EL (cell line): ENCODE measurements around the gene HOXA5.

Source experiments
- DNase-seq: peaks from one replicate; pipeline ENCODE4 v3.0.0-alpha.2; 2016

Gene HOXA5

GRCh38 chr7:27182285-27182841 lies 38.9 kb upstream of the HOXA5 start:
- DNase-seq, result peak; percentile 50

GRCh38 chr7:27181795-27182275 lies 38.4 kb upstream of the HOXA5 start:
- peak; percentile 61 for DNase-seq

DNA sequence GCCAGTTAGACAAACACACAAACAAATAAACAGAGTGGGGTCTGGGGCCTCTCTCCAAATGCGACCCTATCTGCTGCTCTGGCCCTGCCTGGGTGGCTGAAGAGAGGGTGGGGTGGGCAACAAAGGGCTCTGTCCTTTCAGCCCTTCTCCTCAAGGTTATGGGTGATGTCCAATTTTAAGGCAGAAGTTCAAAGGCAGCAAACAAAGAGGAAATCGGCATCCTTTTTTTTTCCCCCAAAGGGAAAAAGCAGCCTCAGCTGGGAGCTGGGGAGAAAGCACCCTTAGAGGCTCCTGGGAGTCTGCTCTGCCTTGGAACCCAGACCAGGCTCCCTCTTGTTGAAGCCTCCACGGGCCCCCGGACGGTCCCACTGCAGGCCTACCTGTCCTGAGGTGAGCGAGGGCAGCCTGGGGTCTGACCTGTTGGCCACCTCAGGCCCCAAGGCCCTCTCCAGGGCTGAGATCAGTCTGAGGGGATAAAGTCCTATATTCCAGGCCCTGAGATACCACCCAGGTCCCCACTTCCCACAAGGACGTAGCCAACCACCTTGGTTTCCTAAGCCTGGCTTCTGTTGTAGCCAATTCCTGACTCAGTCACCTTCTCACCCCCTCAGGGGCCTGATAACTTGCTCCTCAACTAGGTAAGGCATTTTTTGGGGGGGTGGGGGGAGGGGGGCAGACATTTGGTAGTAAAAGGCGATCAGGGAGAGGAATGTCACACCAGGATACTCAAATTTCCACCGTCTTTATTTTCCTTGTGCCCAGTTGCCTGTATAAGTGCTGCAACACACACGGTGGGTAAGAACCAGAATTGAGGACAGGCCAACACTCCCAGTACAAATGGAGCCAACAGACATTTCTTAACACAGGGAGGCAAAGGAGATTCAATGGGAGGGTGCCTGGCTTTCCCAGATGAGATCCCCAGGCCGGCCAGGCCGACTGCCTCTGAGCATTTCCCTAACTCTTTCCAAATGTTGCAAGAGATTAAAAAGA lies 37.2 kb upstream of the HOXA5 start:
- DNase-seq, result peak; percentile 40

GRCh38 chr7:27179503-27180430 lies 36.3 kb upstream of the HOXA5 start:
- DNase-seq, result peak; percentile 93

DNA sequence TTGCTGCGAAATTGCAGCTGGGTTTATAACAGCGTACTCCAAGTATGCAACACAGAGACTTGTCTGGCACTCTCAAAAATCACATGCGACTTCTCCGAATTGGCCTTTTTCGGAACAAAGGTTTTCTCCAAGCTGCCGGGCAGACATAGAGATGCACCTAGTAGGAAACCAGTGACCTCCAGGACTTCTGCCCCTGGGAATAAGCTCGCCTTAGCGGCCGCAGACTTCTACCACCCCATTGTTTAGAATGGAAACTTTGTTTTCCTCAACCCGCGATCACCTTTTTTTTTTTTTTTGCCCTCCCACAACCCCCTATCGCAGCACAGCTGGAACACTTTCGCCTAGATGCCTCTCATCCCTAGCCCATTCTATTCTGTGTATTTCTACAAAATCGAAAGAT lies 35.5 kb upstream of the HOXA5 start:
- DNase-seq, result peak; percentile 40

GRCh38 chr7:27178366-27178765 lies 34.9 kb upstream of the HOXA5 start:
- DNase-seq, result peak; percentile 76

GRCh38 chr7:27177795-27178320 lies 34.4 kb upstream of the HOXA5 start:
- DNase-seq, result peak; percentile 32

DNA sequence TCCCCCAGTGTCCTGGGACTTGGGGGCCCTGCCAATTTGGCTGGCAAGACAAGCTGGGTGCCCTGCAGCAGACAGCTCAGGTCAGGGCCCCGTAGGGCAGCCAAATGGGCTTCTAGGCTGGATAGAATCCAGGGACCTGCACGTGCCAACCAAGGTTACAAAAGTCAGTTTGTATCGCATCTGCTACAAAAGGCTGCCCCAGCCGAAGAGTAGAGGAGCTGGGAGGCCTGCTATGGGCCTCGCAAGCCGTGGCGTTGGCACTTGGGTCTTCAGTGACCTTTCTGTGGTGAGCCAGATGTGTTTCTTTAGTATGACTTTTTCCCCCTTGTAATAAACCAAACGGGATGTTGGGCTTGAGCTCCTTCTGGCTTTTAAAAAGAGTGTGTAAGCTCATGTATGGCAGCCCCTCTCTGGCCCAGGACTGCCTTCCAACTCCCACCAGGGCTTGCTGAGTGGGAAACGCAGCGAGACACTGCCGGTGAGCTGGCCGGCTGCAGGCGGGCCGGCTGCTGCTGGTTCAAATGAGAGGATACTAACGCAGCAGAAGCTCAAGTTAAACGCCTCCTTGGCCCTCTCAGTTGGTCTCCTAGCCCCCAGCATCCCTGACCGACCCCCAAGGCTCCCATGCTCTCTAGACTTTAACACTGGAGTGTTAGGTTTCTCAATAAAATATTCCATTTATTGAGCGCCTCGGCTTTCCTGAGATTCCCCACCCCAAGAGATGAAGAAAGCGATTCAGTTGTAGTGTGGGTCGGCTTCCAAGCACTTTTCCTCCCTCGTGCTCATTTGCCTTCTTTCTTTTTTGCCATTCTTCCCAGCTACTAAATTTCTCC lies 33.7 kb upstream of the HOXA5 start:
- DNase-seq, result peak; percentile 61

GRCh38 chr7:27176524-27176845 lies 33.0 kb upstream of the HOXA5 start:
- no peak for DNase-seq

- peak; percentile 67 for DNase-seq
Observed at GRCh38 chr7:27175626-27176523, 32.4 kb upstream of the HOXA5 start.

GRCh38 chr7:27174874-27175625 lies 31.6 kb upstream of the HOXA5 start:
- DNase-seq, result peak; percentile 79

GRCh38 chr7:27173956-27174873 lies 30.7 kb upstream of the HOXA5 start, which contains the start of gene HOXA10:
HOXA10 (minus strand) TSS chr7:27174320; CDS start chr7:27174306, 14 bp downstream.
- DNase-seq, result peak; percentile 87

- DNase-seq, result peak; percentile 50
Observed at GRCh38 chr7:27173511-27173955, 30.1 kb upstream of the HOXA5 start.

GRCh38 chr7:27172823-27173510 lies 29.5 kb upstream of the HOXA5 start:
- peak; percentile 87 for DNase-seq

DNA sequence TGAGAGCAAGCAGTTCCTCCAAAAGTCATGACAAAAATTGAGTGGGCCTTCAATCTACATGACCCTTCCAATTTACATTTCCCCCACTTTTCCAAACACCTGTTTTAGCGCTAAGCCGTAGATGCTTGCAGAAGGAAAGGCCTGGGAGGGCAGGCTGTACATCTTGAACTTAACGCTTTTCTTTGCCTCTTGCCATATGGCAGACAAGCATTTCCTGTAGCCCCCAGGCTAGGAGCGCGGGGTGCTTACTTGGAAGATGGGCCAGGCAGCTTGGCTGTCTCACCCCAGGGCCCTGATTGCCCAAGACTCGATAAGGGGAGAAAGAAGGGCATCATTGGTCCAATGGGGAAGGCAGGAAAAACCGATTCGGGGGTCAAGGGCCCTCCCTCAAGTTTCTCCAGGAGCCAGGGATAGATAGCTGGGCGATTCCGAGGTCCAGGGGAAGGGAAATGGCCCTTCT lies 28.9 kb upstream of the HOXA5 start:
- peak; percentile 95 for DNase-seq

DNA sequence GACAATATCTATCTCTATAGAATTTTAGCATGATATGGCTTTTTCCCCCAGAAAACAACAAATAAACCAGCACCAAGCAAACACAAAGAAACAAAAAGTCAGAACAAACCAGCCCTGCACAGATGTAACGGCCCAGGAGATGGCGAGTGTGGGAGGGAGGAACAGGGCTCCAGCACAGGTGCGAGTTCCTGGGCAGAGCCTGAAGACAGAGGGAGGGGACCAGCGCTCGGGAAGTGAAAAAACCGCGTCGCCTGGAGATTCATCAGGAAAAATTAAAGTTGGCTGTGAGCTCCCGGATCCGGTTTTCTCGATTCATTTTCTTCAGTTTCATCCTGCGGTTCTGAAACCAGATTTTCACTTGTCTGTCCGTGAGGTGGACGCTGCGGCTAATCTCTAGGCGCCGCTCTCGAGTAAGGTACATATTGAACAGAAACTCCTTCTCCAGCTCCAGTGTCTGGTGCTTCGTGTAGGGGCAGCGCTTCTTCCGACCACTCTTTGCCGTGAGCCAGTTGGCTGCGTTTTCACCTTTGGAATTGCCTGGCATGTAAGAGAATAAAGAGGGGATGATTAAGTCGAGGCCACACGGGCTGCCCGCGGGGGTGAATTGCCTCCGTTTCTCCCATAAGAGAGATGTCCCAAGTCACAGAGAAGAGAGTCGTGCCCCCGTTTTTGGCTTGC lies 28.3 kb upstream of the HOXA5 start:
- DNase-seq, result peak; percentile 63

GRCh38 chr7:27171325-27171636 lies 27.8 kb upstream of the HOXA5 start:
- DNase-seq, result peak; percentile 70
